Vagina (tissue), 2 donors: ENCODE results near the gene RPUSD2.

Experiments used
- POLR2A ChIP-seq, 2 donors: fragments of 450-650 bp; IDR thresholded peaks; one replicate each; pipeline ENCODE4 v1.6.1; 2017; ENCODE audit warnings: antibody characterized with exemption in 2 of 2, mild to moderate bottlenecking in 2 of 2, moderate library complexity in 2 of 2
- TF ChIP-seq, protein P1 (sequence below), 3 experiments: fragments of 450-650 bp in 2 of 3; fragments of 200-600 bp in 1 of 3; sonication (generic) in 1 of 3; IDR thresholded peaks; one replicate each; pipeline ENCODE4 v1.5.1; 2017 to 2019; ENCODE audit warnings: antibody characterized with exemption in 3 of 3, mild to moderate bottlenecking in 2 of 3, moderate library complexity in 2 of 3

DNA sequence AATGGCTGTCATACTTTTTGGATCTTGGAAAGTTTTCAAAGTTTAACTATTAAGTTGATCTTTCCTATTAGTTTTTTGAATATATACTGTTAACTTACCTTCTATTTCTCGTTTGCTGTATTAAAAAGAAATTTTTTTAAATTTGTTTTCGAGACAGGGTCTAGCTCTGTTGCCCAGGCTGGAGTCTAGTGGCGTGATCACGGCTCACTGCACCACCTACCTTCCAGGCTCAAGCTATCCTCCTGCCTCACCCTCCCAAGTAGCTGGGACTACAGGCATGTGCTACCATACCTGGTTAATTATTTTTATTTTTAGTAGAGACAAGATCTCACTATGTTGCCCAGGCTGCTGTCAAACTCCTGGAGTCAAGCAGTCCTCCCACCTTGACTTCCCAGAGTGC lies 29.6 kb downstream of the RPUSD2 start:
- TF ChIP-seq, protein P1, sequence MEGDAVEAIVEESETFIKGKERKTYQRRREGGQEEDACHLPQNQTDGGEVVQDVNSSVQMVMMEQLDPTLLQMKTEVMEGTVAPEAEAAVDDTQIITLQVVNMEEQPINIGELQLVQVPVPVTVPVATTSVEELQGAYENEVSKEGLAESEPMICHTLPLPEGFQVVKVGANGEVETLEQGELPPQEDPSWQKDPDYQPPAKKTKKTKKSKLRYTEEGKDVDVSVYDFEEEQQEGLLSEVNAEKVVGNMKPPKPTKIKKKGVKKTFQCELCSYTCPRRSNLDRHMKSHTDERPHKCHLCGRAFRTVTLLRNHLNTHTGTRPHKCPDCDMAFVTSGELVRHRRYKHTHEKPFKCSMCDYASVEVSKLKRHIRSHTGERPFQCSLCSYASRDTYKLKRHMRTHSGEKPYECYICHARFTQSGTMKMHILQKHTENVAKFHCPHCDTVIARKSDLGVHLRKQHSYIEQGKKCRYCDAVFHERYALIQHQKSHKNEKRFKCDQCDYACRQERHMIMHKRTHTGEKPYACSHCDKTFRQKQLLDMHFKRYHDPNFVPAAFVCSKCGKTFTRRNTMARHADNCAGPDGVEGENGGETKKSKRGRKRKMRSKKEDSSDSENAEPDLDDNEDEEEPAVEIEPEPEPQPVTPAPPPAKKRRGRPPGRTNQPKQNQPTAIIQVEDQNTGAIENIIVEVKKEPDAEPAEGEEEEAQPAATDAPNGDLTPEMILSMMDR (IDR thresholded peaks at IDR 0.05), result no peak
- no peak for TF ChIP-seq POLR2A (IDR thresholded peaks at IDR 0.05)
